GM10248 (cell line): ENCODE data around the gene BHLHE23.

ENCODE experiments used
- CTCF ChIA-PET: fragments of 300-600 bp; sonication (Branson Sonifier 250); formaldehyde crosslinking; extraction: SDS; loops from one replicate; lab custom pipeline; 2021; ENCODE audit warnings: antibody characterized with exemption; lab: Yijun Ruan, JAX
- POLR2A ChIA-PET: fragments of 350-650 bp; sonication (Branson Sonifier 250); formaldehyde crosslinking; extraction: SDS; loops from one replicate; lab custom pipeline; 2020; ENCODE audit warnings: antibody characterized with exemption; lab: Yijun Ruan, JAX
- DNase-seq: peaks from one replicate; pipeline ENCODE4 v3.0.0; 2012; ENCODE audit errors: extremely low spot score
- TF ChIP-seq, protein P1 (sequence below): IDR thresholded peaks from 2 replicates; pipeline ENCODE4 v1.5.1; 2012; ENCODE audit warnings: mild to moderate bottlenecking, low read depth; ENCODE audit errors: extremely low read depth, missing control alignments, control extremely low read depth

Gene BHLHE23

DNA sequence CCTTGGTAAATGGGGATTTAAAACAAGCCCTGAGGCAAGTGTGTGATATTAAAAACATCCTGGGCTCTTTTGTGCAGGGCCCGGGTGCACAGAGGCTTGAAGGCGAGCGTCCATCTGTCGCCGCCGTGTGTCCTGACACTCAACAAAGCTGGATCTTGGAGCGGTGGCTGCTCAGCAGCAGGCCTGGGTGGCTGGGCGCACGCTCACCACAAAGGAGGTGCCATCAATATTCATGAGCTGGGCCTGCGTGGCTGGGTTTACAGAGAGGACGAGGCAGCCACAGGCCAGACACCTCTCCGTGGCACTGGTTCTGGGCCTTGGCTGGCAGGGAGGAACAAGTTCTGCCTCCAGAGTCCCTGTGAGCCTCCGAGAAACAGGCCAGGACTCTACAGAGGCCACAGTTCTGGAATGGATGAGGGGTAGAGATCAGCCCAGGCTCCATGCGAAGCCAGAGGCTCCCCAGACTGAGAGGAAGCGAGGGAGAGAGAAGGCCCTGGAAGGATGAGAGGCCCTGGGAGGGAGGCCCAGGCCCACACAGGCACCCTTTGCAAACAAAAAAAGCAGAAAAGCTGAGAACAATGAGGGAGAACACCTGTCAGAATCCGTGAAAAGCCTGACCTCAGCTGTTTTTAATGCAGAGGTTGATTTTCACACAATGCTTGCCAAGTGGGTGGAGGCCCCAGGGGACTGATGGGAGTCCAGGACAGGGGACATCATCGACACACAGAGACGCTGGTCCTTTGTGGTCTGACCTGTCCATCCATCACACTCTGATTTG lies 21.9 kb downstream of the BHLHE23 start:
- POLR2A ChIA-PET: no interaction called here

DNA sequence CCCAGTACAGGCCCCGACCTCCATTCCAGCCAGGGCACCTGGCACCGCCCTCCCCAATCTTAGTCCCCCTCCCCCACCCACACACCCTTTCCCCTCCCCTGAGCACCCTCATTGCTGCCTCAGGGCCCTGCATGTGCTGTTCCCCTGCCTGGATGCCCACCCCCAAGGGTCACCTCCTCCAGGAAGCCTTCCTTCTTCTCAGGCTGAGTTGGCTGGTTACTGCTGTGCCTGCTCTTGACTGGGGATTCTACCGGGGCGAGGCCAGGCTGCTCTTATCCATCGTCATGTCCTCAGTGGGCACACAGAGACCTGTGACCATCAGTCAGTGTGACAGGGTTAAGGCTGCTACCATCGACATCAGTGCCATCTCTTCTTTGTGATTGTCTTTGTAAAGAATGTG lies 23.6 kb downstream of the BHLHE23 start:
- no peak for DNase-seq
- ChIA-PET CTCF (no interaction called here), POLR2A (no interaction called here)
- TF ChIP-seq, protein P1, sequence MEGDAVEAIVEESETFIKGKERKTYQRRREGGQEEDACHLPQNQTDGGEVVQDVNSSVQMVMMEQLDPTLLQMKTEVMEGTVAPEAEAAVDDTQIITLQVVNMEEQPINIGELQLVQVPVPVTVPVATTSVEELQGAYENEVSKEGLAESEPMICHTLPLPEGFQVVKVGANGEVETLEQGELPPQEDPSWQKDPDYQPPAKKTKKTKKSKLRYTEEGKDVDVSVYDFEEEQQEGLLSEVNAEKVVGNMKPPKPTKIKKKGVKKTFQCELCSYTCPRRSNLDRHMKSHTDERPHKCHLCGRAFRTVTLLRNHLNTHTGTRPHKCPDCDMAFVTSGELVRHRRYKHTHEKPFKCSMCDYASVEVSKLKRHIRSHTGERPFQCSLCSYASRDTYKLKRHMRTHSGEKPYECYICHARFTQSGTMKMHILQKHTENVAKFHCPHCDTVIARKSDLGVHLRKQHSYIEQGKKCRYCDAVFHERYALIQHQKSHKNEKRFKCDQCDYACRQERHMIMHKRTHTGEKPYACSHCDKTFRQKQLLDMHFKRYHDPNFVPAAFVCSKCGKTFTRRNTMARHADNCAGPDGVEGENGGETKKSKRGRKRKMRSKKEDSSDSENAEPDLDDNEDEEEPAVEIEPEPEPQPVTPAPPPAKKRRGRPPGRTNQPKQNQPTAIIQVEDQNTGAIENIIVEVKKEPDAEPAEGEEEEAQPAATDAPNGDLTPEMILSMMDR: no peak

More for the DNA sequence above, 21.9 kb downstream of the BHLHE23 start:
- CTCF ChIA-PET: interaction anchor here (0.8 to 1.3 kb wide), 2 partner anchors 24 to 162 kb away, joined by 3 to 9 read pairs; no protein-coding TSS in a partner anchor
- TF ChIP-seq, protein P1: no peak
- DNase-seq: no peak

DNA sequence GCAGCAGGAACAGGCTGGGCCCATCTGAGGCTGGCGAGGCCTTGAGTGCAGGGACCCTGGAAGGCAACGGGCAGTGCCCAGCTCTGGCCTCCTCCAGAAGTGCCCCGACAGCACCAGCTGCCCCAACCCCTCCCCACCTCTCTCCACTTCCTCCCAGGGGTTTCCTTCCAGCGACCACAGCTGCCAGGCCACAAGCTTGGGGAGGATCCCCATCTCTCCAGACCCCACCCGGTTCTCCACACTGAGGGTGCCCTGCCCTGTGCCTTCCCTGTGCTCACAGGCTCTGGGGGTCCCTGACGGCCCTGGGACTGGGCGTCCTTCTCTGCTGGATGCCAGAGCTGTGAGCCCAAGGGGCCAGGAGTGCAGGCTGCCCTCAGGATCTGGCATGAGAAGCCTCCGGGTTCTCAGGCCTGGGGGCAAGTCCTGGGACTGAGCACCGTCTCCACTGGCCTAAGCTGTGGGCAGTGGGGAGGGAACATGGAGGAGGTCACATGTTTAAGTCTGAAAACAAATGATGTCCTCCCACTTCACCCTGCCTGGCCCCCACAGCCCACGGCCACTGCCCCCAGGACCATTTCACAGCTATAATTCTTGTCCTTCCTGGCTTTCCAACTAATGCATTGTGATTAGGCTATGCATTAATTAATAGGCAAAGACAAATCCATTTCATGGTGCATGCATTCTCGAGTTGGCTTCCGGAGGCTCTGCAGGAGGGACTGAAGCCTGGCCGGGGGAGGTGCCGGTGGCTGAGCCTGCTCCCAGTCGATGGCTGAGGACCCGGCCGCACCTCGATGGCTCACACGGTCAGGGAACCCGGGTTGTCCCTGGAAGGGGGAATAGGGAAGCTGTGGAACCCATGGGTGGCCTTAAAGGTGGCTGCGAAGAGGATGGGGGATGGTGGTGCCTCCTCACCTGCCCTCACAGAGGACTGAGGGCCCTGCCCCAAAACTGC lies 24.4 kb downstream of the BHLHE23 start:
- no peak for DNase-seq
- CTCF ChIA-PET: interaction anchor here (0.7 to 1.1 kb wide), 2 partner anchors 10 to 241 kb away, joined by 3 read pairs; no protein-coding TSS in a partner anchor

DNA sequence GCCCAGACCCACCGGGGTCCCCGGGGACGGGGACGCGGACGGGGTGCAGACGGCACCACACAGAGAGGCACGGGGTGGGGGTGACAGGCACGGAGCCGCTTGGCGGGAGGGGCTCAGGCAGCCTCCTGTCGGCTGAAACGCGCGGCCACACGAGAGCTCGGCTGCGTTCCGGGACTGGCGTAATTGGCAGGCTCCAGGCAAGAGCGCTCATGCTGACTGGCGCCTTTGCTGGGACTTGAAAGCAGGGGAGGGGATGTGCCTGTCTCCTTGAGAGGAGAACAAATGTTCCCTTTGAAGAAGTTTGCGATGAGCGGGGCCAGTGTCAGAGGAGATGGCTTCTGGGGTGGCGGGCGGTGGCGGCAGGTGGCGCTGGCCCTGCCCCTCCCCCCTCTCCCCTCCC lies 25.8 kb downstream of the BHLHE23 start:
- POLR2A ChIA-PET: no interaction called here
- TF ChIP-seq, protein P1: no peak
- CTCF ChIA-PET: interaction anchor here (1.0 to 1.9 kb wide), 3 partner anchors 9 to 101 kb away, joined by 3 to 10 read pairs (median 4); no protein-coding TSS in a partner anchor
- DNase-seq: no peak

More for the DNA sequence above, 24.4 kb downstream of the BHLHE23 start:
- TF ChIP-seq, protein P1: no peak
- POLR2A ChIA-PET: no interaction called here

DNA sequence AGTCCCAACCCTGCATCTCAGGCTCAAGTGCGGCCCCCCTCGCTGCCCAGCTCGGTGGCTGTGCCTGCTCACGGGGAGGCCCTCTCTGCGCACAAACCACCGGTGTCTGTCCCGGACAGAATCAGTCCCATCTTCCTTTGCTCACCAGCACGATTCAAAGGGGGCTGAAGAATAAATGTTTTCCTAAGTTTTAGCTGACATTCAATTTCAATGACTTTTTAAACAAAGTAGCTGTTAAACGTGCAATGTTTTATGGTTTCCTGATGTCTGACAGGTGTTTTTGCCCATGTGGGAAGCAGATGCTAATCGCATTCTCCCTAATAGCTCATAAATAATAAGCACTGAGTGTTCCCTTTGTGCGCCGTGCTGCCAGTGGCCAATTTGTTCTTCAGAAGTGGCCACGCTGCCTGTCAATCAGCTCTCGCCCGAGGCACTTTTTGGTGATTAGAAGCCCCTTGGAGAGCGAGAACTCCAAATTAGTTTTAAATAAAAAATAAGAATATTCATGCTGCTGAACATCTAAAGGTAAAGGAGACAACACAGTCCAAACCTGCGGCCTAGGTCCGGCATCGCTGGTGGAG lies 26.3 kb downstream of the BHLHE23 start:
- CTCF ChIA-PET: interaction anchor here (1.0 to 4.4 kb wide), 7 partner anchors 8 to 102 kb away, joined by 3 to 18 read pairs (median 9); partner anchors contain the start of gene SLC17A9
- DNase-seq: no peak
- POLR2A ChIA-PET: no interaction called here
- TF ChIP-seq, protein P1: no peak
